Right renal pelvis (tissue), 4 donors: ENCODE measurements around the gene DACH2. TPM values are rescaled to one million over a fixed set of nuclear protein-coding genes. Genes with fewer than 3 reads are reported as not detected.
A peak's percentile ranks its signal among the peaks of the same experiment; 100 is the strongest.

Source experiments
- DNase-seq, 4 donors: peaks; one replicate each; pipeline ENCODE4 v3.0.0-alpha.2; 2013; ENCODE audit warnings: low read depth in 4 of 4, low spot score in 3 of 4, missing footprints in 1 of 4
- polyA plus RNA-seq, 4 donors: library from polyadenylated mRNA; unstranded; fragments of 120-200 nt; gene quantifications; one replicate each; pipeline ENCODE4 v1.2.1, GENCODE V29; 2013; ENCODE audit not compliant: insufficient read length in 4 of 4

Gene DACH2
- polyA plus RNA-seq, 4 donors: 23.2 to 30.6 (median 29.4) TPM

DNA sequence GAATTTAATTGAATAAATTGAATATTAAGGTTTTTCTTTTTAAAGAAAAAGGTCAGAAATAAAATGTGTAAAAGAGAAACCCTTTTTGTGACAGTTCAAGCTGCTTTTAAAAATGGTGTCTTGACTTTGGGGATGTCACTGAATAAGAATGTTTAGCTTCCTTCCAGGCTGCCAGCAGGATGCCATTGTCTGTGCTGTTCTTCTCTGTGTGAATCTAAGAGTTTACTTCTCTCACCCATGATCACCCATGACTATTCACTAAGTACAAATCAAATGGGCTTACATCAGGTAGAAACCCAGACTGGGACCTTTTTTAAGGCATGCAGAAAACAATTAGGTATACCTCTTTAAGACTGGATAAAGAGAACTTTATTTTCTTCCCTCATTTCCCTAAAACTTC lies 115.3 kb downstream of the DACH2 start:
- no peak for DNase-seq

DNA sequence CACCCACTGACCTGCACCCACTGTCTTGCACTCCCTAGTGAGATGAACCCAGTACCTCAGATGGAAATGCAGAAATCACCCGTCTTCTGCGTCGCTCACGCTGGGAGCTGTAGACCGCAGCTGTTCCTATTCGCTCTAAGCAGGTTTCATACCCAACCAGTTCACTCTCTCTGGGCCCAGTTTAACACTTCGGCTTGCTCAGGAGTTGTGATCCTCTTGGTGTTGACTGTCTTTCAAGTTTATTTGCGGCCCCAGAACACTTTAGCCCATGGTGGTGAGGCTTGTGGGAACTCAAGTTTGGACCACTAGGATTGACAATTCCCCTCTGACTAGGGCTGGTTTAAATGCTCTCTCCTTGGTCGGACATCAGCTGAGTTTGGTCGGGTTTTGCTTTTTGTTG lies 147.0 kb downstream of the DACH2 start:
- no peak for DNase-seq

DNA sequence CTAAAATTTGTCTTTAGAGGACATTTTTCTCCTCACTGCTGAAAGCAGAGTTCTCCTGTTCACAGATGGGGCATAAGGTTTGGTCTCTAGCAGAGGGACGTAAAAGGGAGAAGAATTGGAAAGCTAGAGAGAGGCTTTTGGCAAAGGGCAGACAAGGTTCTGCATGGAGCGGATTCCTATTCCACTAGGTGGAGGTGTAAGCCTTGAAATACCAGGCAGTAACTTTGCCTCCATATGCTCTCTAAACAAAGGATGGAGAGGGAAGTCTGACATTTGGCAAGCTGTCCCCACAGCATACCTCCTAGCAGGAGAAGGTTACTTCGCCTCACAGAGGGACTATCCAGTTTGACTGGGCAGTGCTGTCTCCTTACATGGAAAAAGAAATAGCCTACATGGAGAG lies 174.7 kb downstream of the DACH2 start:
- DNase-seq: no peak

DNA sequence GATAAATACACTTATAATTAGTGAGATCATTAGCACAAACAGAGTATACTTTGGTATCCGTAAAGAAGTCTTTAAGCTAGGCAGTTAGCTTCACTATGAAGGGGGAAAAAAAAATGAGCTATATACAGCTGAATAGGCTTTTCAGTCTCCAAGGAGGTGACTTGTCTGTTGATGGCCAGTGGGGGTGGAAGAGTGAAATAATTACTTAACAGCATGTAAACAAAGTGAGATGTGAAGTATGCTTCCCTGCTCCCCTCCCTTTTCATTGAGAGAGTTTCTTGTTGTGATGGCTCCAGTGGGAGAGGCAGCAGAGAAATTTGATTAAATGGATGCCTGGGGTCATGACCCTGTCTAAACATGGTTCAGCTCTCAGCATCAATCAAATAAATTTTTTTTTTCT lies 180.9 kb downstream of the DACH2 start:
- DNase-seq: no peak

DNA sequence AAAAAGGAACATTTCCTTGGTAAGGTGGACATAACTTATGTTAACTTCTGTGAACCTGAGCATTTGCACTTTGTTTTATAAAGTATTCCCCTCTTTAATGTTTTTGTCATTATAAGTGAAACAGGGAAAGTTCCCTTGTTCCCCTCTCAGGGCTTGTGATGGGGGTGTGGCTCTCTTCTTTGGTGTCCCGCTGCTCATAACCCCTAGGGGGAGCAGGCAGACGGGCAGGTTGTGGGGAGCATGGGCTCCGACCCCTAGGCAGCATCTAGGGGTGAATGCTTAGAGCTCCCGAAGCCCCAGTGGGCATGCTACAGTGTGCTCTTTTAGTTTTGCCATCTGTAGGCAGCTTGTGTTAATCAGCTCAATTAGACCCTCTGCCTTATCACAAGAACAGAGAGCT lies 200.4 kb downstream of the DACH2 start:
- DNase-seq: no peak

DNA sequence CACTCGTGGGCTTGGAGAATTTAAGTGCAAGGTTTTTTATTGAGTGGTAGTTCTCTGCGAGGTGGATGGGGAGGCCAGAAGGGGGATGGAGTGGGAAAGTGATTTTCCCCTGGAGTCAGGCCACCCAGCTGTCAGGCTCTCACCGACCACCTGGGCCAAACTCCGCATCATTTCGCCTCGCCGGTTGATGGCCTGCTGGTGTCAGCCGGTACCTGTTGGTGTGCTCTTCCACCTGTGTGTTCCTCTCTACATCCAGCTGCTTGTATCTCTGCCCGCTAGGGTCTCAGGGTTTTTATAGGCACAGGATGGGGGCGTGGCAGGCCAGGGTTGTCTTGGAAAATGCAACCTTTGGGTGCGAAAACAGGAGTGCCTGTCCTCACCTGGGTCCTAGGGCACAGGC lies 200.9 kb downstream of the DACH2 start:
- DNase-seq: no peak

DNA sequence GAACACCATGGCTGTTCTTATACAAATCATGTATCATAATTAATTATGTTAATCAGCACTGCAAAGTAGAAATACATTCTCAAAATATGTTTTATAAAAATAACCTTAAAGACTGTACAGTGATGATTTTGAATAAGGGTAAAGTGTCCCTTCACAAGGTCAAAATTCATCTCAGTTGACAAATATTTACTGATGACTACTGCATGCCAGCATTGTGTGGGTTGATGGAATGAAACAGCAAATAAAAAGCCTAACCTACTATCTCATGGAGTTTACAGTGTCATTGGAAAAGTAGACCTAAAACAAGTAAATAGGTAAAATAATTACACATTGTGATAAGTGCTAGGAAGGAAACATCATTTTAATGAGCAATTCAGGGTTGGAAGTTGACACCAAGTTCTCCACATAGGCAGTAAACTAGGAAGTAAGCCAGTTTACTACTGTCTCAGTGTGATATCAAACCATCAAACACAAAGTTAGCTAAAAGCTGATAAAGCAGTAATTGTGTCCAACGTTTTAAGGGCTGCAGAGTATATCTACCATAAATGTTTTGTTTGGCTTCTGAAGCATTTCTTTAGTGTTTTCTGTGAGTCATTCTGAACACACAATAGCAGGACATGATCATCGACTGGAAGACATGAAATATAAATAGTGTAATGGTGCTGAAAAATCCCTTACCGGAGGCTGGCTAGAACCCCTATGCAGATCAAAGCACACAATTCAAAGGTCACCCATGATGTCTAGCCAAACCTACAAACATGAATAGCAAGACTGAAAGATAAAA lies 221.8 kb downstream of the DACH2 start:
- DNase-seq: no peak

DNA sequence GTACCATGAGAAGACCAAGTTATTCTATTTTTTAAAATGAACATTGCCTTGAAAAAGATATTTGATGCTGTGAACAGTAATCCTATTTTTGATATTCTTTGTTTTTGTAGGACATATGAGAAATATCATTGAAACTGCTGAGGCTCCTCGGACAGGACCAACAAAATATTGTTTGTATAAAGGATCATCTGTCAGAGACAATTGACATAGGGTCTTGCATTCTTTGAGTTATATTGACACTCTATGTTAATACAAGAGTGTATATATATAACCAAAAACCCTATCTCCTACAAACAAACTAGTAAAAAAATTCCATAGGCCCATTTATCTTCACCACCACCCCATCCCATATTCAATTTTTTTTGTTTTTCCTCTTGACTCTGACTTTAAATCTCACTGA lies 222.7 kb downstream of the DACH2 start:
- no peak for DNase-seq

DNA sequence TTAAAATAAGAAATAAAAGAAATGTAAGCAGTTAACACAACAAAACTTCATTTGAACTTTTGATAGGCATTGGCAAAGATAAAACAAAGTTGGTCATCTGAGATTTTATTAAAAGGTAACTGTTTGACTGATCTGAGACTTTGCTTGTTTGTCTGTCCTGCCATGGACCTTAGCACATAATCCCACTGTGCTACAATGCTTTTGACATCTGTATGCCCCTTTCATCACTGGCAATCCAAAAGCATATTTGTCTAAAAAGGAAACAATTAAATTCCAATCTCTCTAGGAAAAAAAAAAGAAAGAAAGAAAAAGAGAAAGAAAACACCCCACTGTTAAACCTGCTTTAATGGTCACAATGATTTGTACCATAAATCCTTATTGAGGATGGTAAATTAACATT lies 231.0 kb downstream of the DACH2 start:
- no peak for DNase-seq

DNA sequence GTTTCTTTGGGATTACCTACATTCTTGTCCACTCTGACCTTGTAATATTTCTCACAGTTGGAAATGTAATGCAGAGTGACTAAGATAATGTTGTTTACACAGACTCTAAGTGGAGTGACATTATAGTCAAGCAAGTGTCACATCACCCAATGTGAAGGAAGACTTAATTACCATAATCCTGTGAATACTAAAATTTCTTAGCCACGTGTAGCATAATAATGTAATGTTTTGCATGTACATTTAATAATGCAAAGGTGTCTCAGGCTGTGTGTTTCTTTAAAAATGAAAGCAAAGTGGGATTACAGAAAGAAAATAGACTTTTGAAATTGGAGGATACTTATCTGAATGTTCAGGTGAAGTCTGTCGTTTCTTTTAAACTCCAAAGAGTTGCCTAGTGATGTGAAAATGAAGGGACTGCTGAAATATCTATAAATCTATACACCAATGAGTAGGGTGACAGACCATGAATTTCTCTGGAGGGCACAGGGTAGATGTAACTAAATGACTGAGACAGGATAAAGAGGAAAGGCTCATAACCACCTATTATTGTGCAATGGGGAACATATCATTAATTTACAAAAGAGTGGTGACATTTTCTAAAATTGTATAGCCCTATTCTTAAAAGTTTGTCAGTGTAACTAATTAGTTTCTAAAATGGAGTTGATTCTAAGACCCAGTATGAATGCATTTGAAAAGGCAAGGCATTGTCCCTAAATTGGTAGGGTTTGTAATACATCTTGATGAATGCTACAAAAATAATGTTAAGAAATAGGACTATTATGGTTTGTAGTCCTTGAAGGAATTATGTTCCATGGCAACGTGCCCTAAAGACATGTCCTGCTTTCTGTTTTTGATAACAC lies 235.7 kb downstream of the DACH2 start:
- DNase-seq: no peak

DNA sequence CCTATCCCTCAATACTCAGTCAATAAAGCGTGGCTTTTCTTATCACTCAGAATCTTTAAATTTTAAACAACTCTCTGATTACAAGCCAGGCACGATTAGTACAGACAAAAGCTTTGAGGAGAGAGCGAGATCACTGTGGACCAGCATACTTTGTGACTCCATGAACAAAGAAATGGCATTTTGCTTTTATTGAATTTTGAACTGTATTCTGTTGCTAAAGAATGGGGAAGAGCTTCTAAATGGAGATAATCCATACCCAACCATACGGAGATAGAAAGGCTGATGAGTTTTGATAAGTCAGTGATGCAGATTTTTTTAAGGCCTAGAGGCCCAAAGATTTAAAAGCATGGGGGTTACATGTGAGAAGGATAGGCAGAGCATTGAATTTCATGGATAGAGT lies 259.1 kb downstream of the DACH2 start:
- DNase-seq: no peak

DNA sequence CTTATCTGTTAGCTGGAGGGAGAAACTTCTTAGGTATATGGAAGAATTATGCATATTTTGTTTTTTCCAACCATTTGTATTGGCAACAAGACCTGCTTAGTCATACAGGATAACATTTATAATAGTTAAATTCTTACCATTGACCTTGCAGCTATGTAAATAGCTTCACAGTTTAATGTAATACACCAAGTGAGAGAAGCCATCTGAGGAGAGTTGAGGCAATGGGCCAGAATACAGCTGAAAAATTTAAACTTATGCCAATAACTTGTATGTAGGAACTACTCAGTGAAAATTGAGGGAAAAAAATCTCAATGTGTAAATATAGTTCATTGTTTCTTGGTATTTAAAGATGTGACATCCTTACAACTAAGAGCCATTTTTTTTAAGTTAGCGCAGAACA lies 273.5 kb downstream of the DACH2 start:
- no peak for DNase-seq

DNA sequence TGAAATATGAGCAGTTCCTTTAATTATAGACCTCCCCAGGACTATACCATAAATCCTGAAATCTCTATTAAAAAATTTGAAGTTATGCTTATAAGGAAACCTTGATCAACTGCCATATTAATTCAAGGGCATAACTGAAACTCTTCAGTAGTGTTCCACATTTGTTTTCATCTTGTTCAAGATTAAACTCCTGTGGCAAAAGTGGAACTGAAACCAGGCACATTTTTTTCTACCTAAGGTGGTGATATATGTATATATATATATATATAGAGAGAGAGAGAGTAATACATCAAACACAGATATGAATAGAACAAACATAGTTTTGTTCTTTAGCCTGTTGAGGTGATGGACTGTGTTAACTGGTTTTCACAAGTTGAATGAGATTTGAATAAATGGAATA lies 287.9 kb downstream of the DACH2 start:
- DNase-seq: no peak

DNA sequence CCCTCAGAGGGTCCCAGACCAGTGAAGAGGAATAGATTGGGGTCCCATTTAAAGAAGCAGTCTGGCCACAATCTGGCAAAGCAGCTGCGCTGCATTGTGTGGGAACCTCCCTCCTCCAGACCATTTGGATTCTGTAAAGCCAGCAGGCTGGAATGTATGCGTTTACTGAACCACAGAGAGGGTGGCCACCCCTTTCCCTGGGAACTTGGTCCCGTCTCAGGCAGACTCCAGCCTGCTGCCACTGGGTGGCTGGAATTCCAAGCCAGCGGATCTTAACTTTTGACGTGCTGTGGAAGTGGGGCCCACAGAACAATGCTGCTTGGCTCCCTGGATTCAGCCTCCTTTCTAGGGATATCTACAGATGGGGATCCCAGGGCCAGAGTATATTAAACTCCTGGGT lies 307.2 kb downstream of the DACH2 start:
- DNase-seq: no peak

DNA sequence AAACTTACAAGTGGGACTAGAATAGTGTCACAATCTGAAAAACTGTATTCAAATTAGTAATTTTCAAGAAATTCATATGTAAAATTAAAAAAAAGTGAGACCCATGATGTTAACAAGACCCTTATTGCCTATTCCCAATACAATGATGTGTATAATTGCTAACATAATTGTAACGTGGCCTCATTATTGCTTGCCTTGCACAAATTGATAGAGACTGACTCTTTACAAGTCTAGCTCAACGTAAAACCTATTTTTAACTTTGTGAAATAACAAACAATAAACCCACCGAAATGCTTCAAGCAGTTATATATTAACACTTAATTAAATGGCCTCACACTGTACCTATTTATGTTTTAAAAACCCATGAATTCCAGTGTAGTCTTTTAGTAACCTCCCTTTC lies 312.5 kb downstream of the DACH2 start:
- no peak for DNase-seq

DNA sequence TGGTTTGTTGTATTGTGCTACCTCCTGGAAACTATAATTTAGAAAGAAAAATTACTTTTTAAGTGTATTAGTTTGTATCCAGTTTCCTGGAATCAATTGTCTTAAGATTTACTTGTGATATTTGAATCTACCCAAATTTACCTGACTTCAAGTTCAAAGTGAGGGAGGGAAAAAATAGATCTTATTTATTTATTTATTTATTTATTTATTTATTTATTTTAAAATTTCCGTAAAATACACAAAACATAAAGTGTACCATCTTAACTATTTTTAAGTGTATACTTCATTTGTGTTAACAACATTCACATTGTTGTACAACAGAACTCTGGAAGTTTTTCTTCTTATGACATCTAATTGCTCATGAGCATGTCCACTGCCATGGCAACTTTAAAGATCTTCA lies 356.0 kb downstream of the DACH2 start:
- no peak for DNase-seq

DNA sequence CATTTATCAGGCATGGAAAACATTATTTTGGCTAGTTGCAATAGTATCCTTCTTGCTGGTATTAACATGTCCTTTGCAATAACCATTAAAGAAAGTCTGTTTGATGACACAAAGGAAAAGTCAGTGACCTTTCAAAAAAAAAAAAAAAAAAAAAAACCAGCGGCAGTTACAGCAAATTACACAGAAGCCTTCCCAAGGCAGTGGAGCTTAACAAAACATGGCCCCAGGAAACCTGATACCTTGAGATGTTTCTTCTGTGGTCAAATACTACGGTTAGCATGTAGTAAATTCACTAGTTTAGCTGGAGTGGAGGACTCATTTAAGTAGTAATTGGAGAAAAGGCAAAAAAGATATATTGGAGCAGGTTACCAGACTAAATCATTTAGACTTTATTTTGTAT lies 359.1 kb downstream of the DACH2 start:
- peak; percentile 1 to 36 (median 17) for DNase-seq

DNA sequence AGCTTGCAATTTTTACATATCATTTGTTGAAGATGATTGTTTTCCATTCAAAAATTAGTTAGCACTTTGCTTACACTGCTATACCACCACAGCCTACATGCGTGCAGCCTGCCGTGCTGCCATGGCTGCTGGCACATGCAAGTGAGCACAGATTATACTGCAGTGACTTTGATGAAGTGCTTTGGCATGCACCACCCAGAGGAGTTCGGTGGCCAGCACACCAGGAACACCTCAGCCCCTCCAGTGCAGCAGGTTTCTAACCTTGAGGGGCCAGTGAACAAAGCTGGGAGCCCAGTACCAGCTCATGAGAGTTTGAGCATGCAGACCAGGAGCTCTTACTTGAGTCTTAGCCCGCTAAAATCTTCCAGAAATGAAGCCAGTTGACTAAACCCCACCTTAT lies 431.5 kb downstream of the DACH2 start:
- DNase-seq: no peak

DNA sequence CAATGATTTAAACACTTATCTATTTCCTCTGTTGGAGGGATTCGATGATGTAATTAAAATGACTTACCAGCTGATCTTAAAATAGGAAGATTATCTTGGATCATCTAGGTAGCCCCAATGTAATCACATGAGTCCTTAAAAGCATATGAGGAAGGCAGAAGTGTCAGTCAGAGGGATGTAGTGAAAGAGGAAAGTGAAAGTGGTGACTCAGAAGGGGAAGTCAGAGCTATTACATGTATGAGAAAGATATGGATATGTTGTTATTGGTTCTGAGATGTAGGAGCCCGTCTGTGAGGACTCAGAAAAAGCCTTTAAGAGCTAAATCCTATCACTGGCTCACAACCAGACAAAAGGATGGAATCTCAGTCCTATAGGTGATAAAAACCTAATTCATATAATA lies 456.4 kb downstream of the DACH2 start:
- no peak for DNase-seq

DNA sequence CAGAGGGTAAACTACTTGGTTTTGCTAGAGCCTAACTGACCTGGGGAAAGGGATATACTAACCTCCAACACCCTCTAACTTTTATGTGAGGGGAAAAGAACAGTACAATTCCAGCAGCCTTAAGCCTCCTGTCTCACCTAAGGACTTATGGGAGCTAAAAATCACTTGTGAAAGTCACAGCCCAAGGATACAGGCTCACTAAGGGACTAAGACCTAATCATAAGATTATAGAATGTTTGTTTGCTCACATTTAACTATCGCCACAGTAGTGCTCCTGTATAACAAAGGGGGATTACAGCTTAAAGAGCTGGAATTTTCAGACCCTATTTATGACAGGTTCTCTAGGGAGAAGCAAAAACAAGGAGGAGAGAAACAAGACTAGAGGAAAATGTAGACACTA lies 548.7 kb downstream of the DACH2 start:
- no peak for DNase-seq

DNA sequence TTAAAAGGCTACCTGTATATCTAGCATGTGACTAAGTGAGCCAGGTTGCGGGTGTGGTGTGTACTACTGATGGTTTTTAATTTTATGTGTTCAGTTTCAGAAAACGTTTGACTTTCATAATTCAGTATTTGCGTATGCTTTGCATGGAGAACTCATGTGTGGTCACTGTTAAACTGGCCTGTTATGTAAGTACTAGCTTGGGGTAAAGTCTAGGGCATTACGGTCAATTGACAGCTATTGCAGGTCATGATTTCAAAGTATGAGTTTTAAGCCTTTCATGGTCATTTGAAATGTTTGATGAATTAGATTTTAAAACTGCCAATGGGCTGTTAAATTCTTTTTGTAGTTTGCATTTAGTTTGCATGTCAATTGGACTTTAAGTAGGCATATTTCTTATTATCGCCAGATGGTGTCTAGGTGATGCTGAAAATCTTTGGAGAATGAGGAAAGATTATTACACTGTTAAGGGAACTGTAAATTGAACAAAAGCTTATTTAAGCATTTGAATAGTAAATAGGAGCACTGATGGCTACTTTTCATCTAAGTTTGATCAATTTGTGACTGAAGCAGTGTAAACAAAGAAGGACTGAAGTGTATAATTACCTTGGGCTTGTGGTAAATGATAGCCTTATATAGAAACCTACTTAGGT lies 563.4 kb downstream of the DACH2 start:
- DNase-seq: no peak

DNA sequence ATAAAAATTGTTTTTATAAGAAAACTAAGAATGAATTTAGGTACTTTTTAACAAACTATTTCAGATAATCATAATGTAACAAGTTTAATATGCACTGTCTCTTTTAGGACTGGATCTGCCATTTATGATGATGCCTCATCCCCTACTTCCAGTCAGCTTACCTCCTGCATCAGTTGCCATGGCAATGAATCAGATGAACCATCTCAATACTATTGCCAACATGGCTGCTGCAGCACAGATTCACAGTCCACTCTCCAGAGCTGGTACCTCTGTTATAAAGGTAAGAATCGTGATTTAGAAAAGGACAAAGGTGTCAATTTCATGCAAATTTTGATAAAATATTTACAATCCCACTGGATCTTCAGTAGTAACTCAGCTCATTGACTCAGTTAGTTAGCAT lies 566.2 kb downstream of the DACH2 start:
- DNase-seq: no peak
